GM13977 (cell line): ENCODE measurements around the gene CCDC188.
A peak's percentile ranks its signal among the peaks of the same experiment; 100 is the strongest.

Experiments
- DNase-seq: peaks from one replicate; pipeline ENCODE4 v3.0.0; 2012; ENCODE audit warnings: low spot score
- in situ Hi-C: fragments of 300-500 bp; cut with MboI; formaldehyde crosslinking; loops from one replicate; pipeline ENCODE4 v1.12.0; 2022; ENCODE audit warnings: low sequenced_read_pairs, low pct_unique_long_range_greater_than_20kb, mixed read lengths, inconsistent platforms; ENCODE audit not compliant: unreplicated experiment
- TF ChIP-seq, protein P1 (sequence below): IDR thresholded peaks from 2 replicates; pipeline ENCODE4 v1.5.1; 2012; ENCODE audit warnings: mild to moderate bottlenecking, control low read depth; ENCODE audit not compliant: insufficient read depth; ENCODE audit errors: extremely low read depth, missing control alignments

CCDC188 gene

DNA sequence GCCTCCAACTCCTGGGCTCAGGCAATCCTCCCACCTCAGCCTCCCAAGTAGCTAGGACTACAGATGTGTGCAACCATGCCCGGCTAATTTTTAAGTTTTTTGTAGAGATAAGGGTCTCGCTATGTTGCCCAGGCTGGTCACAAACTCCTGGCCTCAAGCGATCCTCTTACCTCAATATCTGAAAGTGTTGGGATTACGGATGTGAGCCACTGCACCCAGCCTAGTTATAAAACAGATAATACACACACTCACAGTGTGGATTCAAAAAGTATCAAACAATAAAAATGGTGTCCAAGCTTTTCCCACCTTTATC lies 377 bp upstream of the CCDC188 start:
- in situ Hi-C loops = loop anchor here (10.0 kb wide), 1 partner anchor 144 kb away; no protein-coding TSS in a partner anchor
- TF ChIP-seq, protein P1, sequence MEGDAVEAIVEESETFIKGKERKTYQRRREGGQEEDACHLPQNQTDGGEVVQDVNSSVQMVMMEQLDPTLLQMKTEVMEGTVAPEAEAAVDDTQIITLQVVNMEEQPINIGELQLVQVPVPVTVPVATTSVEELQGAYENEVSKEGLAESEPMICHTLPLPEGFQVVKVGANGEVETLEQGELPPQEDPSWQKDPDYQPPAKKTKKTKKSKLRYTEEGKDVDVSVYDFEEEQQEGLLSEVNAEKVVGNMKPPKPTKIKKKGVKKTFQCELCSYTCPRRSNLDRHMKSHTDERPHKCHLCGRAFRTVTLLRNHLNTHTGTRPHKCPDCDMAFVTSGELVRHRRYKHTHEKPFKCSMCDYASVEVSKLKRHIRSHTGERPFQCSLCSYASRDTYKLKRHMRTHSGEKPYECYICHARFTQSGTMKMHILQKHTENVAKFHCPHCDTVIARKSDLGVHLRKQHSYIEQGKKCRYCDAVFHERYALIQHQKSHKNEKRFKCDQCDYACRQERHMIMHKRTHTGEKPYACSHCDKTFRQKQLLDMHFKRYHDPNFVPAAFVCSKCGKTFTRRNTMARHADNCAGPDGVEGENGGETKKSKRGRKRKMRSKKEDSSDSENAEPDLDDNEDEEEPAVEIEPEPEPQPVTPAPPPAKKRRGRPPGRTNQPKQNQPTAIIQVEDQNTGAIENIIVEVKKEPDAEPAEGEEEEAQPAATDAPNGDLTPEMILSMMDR = no peak
- no peak for DNase-seq

DNA sequence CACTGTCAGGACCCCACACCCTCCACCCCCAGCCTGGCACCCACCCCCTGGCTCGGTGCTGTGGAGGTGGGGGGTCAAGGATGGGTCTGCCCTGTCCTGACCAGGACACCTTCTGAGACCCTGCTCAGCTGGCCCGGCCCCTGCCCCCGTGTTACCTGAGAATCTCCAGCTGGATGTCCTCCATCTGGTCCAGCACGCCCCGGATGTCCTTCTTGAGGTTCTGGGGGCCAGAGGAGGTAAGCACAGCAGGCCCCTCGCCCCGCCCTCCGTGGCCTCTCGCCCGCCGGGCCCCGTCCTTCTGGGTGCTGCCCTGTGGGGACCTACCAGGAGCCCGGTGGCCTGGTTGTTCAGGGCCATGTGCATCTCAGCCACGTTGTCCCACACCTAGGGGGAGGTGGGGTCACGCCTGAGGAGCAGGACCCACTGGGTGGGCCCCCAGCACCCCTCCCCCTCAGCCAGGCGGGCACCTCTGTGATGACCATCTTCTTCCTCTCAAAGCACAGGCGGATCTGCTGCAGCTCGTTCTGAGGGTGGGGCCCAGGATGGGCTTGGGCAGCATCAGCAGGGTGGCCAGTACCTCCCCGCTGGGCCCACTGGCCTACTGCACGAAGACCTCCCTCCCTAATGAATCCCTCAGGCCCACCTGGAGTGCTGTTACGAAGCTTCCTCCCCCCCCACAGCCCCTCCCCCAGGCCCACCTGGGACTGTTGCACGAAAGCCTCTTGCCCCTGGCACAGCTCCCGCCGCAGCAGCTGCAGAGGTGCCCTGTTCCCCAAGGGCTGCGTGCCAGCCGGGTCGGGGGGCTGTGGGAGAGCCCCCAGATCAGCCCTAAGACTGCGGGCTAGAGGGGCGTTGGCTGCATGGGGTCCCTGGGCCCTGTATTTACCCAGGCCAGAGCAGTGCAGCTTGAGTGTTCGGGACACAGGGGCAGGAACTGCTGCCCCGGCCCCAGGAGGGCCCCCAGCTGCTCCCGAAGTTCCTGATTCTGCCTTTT lies 1.3 kb downstream of the CCDC188 start:
- DNase-seq = no peak
- TF ChIP-seq, protein P1 = no peak
- in situ Hi-C loops = loop anchor here (10.0 kb wide), 1 partner anchor 145 kb away; no protein-coding TSS in a partner anchor

DNA sequence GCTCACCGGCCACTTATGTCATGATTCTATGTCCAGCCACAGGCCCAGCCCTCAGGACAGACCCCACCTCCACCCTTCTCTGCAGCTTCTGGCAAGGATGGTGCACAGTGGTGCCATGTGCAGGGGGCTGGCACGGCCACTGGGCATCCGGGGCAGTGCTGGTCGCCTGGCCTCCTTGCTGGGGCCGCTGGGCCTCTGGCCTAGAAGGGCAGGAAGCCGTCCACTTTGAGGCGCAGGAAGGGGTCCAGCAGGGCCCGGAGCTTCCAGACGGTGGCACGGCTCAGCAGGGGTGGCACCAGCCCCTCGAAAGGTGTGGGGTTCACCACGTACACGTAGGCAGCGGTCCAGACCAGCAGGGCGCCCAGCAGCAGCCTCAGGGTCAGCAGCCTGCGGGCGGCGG lies 2.4 kb downstream of the CCDC188 start:
- no peak for DNase-seq
- in situ Hi-C loops = no loop called here
- TF ChIP-seq, protein P1 = no peak

DNA sequence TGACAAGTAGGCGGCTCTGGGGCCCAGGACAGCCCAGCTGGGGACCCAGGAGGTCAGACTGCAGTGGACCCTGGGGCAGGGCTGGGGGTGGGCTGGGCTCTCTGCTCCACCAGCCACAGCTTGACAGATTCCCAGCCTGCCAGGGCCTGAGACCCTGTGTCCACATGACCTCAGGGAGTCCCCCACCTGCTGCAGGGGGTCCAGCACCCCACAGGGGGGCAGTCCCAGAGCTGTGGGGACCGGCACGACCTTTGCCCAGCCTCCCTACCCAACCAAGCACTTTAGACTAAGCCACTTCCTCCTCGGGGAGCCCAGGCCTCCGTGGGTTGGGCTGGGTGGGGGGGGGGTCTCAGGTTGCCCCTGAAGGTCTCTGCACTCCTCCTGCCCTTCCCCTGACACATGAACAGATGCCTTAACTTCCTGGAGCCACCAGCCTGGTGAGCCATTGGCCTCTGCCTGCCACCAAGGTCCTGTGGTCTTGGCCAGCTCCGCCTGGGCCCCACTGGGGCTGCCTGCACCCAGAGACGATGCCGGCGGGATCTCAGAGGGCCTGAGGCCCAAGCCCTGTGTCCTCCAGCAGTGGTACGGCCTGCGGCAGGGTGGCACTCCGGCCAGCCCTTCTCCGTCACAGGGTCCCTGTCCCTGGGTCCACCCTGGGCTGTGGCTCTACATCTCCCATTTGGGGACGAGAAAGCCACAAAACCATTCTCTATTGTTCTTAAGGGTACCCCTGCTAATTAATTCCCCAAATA lies 3.4 kb downstream of the CCDC188 start:
- no peak for DNase-seq
- TF ChIP-seq, protein P1 = no peak
- in situ Hi-C loops = no loop called here

DNA sequence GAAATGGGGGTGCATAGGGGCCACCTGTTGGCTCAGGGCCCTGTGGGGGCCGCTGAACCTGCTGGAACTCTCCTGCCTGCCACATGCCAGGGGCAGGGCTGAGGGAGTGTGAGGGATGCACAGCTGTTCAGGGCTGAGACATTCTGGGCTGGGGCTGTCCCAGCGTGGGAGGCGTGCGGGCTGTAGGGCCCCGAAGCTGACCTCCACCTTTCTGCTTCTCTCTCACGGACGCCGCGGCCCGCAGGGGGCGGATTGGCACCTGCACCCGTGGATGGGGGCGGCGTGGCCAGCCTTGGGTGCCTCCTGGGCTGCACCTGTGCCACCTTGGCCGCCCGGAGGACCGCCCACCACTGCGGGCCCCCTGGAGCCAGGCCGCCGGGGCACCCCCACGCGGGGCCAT lies 4.1 kb downstream of the CCDC188 start:
- TF ChIP-seq, protein P1 = no peak
- in situ Hi-C loops = no loop called here
- DNase-seq = peak; percentile 73

DNA sequence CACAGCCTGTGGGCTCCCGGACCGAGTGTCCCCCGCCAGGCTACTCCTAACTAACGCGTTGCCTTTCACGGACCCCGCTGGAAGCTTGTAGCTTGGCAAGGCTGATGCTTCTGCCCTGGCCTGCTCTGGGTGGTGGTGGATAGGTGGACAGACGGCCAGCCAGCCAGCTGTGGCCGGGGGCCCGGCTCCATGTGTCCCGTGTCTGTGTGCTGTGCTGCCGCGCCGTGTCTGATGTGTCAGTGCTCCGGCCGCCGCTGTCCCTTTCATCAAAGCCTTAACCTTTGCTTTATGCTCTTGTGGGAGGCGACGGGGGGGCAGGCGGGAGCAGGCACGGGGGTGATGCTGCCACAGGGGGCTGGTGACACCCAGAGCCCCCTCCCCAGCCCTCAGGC lies 5.0 kb downstream of the CCDC188 start:
- in situ Hi-C loops = no loop called here
- TF ChIP-seq, protein P1 = no peak
- no peak for DNase-seq
